ENCODE data around the gene C16orf46.

The C16orf46 gene

GRCh38 chr16:81012974-81013373 lies 64.1 kb downstream of the C16orf46 start:
- no peak for DNase-seq (ENCODE audit: low spot score)

Data from left forelimb (tissue), 1 donor.